Measurements from ENCODE around the gene SRRM5.
"Not testable (repeated sequence)": the region's sequence is repeated elsewhere in the genome, so short reads cannot be mapped to it uniquely, and the experiment has no call there.

Gene SRRM5

GRCh38 chr19:43597876-43598275, 14.0 kb upstream of the SRRM5 start:
- H3K27ac ChIP-seq, result no peak overlapping the region

GRCh38 chr19:43598445-43599240, 13.2 kb upstream of the SRRM5 start:
- TF ChIP-seq CTCF (conservative IDR thresholded peaks at IDR 0.05), result no peak
- no peak for TF ChIP-seq ZFX (IDR thresholded peaks at IDR 0.05)
- no peak overlapping the region for H3K27ac ChIP-seq

More at GRCh38 chr19:43597876-43598275, 14.0 kb upstream of the SRRM5 start:
- no peak for TF ChIP-seq ZFX (IDR thresholded peaks at IDR 0.05)
- TF ChIP-seq CTCF (conservative IDR thresholded peaks at IDR 0.05), result no peak

GRCh38 chr19:43599635-43600295, 12.1 kb upstream of the SRRM5 start:
- H3K27ac ChIP-seq, result no peak overlapping the region
- TF ChIP-seq ZFX (IDR thresholded peaks at IDR 0.05), result no peak

GRCh38 chr19:43600326-43600725, 11.6 kb upstream of the SRRM5 start:
- not testable (repeated sequence) for H3K27ac ChIP-seq

- TF ChIP-seq CTCF (conservative IDR thresholded peaks at IDR 0.05) (no peak), ZFX (IDR thresholded peaks at IDR 0.05) (no peak)
- no peak overlapping the region for H3K27ac ChIP-seq
These were observed 5.9 kb upstream of the SRRM5 start for GRCh38 chr19:43605875-43606568.

- no peak for TF ChIP-seq ZFX (IDR thresholded peaks at IDR 0.05)
- TF ChIP-seq CTCF (conservative IDR thresholded peaks at IDR 0.05), result no peak
- no peak overlapping the region for H3K27ac ChIP-seq
These were observed 5.2 kb upstream of the SRRM5 start for GRCh38 chr19:43606569-43607229.

GRCh38 chr19:43607238-43608205, 4.4 kb upstream of the SRRM5 start:
- no peak overlapping the region for H3K27ac ChIP-seq
- TF ChIP-seq ZFX (IDR thresholded peaks at IDR 0.05) (no peak), CTCF (conservative IDR thresholded peaks at IDR 0.05) (no peak)

Measured in C4-2B (cell line).